Left kidney (tissue), 8 donors: ENCODE data around the gene FRG1. TPM values are rescaled to one million over a fixed set of nuclear protein-coding genes. Genes with fewer than 3 reads are reported as not detected.
"Not testable (repeated sequence)": the region's sequence is repeated elsewhere in the genome, so short reads cannot be mapped to it uniquely, and the experiment has no call there.

ENCODE experiments used
- DNase-seq: peaks from one replicate; pipeline ENCODE4 v3.0.0-alpha.2; 2013
- long read RNA-seq, 8 donors: transcript quantifications; one replicate each; lab custom pipeline, GENCODE V29; 2026
- polyA plus RNA-seq: library from polyadenylated mRNA; unstranded; fragments of 120-200 nt; gene quantifications from one replicate; pipeline ENCODE4 v1.2.1, GENCODE V29; 2013; ENCODE audit not compliant: insufficient read length

Gene FRG1
- polyA plus RNA-seq = 66.7 TPM
- long read RNA-seq, donor 1, transcript FRG1-201 (9 exons, 1,074 nt) = major isoform, 13 of 19 reads
- long read RNA-seq, donor 1, partial matches to known transcripts = 6 of 19 reads
- long read RNA-seq, donor 1, other reads (novel, unspliced or antisense) = 0 of 19 reads
- long read RNA-seq, donor 2, transcript FRG1-201 (9 exons, 1,074 nt) = major isoform, 7 of 21 reads
- long read RNA-seq, donor 2, partial matches to known transcripts = 14 of 21 reads
- long read RNA-seq, donor 2, other reads (novel, unspliced or antisense) = 0 of 21 reads
- long read RNA-seq, donor 3, transcript FRG1-201 (9 exons, 1,074 nt) = major isoform, 6 of 20 reads
- long read RNA-seq, donor 3, partial matches to known transcripts = 14 of 20 reads
- long read RNA-seq, donor 3, other reads (novel, unspliced or antisense) = 0 of 20 reads
- long read RNA-seq, donor 4, partial matches to known transcripts = 5 of 6 reads
- long read RNA-seq, donor 4, other reads (novel, unspliced or antisense) = 0 of 6 reads
- long read RNA-seq, donor 5, transcript FRG1-201 (9 exons, 1,074 nt) = major isoform, 36 of 49 reads
- long read RNA-seq, donor 5, partial matches to known transcripts = 13 of 49 reads
- long read RNA-seq, donor 5, other reads (novel, unspliced or antisense) = 0 of 49 reads
- long read RNA-seq, donor 6, transcript FRG1-201 (9 exons, 1,074 nt) = major isoform, 24 of 45 reads
- long read RNA-seq, donor 6, partial matches to known transcripts = 21 of 45 reads
- long read RNA-seq, donor 6, other reads (novel, unspliced or antisense) = 0 of 45 reads
- long read RNA-seq, donor 7, transcript FRG1-201 (9 exons, 1,074 nt) = major isoform, 20 of 60 reads
- long read RNA-seq, donor 7, partial matches to known transcripts = 40 of 60 reads
- long read RNA-seq, donor 7, other reads (novel, unspliced or antisense) = 0 of 60 reads
- long read RNA-seq, donor 8, transcript FRG1-201 (9 exons, 1,074 nt) = major isoform, 5 of 5 reads
- long read RNA-seq, donor 8, partial matches to known transcripts = 0 of 5 reads
- long read RNA-seq, donor 8, other reads (novel, unspliced or antisense) = 0 of 5 reads

DNA sequence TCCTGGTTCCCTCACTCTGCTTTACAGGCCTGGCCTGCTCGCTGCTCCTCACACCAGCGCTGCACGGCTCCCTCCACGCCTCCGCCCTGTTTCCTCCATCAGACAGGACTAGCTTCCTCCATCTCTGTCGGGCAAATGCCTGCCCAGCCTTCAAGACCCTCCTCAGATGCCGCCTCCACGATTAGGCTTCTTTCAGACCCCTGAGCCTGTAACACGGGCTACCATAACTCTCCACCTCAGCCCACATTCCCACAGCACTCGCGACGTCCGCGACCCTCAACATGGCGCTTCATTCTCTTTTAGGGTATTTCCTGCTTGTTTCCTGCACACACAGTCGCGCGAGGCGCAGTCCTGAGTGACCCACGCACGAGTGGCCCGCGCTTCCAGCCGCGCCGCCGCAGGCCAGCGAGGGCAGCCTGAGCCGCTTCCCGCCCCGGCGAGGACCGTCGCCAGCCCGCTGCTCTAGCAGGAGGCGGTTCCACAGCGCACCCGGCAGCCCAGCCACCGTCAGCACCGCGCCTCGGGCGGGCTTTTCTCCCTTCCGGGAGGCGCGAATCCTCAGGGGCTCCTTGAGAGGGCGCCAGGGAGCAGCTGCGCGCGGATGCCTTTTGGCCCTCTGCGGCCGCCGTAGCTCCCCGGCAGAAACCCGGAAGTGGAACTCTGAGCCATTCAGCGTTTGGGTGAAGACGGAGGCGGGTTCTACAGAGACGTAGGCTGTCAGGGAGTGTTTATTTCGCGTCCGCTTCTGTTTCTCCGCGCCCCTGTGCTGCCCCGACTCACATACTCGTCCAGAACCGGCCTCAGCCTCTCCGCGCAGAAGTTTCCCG is at the start of gene FRG1:
Gene FRG1, plus strand, starts transcription at position 695 of the 827 bp plus-strand sequence. CDS start 138 bp downstream, outside the sequence.
- peak; percentile 92 for DNase-seq

- no peak for DNase-seq
Observed at GRCh38 chr4:189897667-189898066, 43.0 kb upstream of the FRG1 start.

DNA sequence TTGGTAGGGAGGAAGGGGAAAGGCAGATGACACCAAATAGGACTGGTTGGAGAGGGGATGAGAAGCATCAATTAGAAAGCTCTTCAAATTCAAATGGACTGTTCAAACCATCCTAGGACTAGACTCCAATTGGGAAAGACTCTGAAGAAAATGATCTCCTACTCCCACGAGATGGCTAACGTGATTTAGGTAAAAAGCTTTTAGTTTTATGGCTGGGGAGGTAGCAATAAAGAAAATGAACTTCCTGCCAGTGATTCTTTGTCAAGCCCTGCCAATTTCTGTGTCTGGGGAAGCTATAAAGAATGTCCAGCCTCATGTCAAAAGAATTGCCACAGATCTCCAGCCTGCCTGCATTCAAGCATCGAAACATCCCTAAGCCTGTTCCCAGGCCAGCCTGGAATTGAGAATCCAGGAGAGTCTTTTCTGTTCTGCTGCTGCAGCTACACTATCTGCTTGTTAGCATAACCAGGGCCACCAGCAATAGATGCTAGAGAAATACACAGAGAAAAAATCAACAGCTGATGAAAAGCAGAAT is 41.1 kb upstream of the FRG1 start:
- DNase-seq = peak; percentile 18

GRCh38 chr4:189904420-189905027 is 36.1 kb upstream of the FRG1 start:
- DNase-seq = peak; percentile 69

GRCh38 chr4:189912170-189912569 is 28.5 kb upstream of the FRG1 start:
- no peak for DNase-seq

DNA sequence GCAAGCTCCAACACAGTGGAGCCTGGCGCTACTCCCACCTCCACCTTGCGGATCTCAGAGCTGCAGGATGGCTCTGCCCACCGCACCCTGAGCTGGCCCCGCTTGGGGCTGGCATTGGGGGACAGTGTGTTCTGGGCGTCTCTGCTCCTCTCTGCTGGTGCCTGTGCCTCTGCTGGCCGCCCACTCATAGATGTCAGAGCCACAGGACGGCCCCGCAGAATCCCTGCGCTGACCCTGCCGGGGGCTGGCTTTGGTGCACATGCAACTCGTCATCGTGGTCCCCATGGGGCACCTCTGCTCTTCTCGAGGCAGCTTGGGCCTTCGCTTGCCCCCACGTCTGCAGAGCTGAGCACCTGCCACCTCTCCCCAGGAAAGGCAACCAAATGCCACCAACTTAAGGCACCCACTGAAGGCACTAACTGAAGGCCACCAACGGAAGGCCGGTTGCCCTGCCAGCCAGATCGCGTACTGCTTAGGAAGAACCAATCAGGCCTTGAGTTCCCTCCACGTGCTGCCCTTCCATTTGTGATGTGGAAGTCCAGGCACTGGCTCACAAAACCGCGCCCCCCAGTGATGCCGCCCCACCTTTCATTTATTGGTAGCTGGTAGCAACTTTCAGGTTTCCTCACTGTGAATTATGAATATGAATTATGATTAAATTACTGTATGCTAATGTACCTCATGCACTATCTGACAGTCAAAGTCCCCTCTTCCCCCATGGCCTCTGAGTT is 23.3 kb upstream of the FRG1 start:
- no peak for DNase-seq

- DNase-seq = no peak
Observed at GRCh38 chr4:189921058-189921457, 19.6 kb upstream of the FRG1 start.

DNA sequence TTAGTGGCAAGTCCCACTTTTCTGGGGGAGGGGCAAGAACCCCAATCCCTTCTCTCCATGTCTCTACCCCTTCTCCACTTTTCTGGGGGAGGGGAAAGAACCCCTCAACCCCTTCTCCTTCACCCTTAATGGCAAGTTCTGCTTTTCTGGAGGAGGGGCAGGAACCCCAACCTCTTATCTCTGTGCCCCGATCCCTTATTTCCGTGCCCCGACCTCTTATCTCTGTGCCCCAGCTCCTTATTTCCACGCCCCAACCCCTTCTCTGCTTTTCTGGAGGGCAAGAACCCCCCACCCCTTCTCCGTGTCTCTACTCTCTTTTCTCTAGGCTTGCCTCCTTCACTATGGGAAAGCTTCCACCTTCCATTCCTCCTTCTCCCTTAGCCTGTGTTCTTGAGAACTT is 13.9 kb upstream of the FRG1 start:
- not testable (repeated sequence) for DNase-seq

DNA sequence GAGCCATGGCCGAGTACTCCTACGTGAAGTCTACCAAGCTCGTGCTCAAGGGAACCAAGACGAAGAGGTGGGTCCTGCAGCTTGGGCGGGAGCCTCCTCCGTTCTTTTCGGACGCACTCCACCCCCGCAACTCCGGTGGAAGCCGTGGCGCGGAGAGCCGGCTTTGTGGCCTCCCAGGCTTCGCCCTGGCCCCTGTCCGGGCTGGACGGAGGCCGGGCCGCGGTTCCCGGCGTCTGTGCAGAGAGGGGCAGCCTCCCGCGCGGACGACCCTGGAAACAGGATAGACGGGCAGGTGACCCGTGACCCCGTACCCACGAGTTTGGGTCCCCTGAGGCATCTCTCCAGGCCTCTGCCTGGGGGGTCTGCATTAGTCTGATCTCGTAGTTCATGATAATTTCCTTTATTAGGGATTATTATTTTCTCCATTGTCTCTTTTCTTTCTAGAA is 356 bp downstream of the FRG1 start:
- DNase-seq = no peak

GRCh38 chr4:189942412-189942811 is 1.7 kb downstream of the FRG1 start:
- not testable (repeated sequence) for DNase-seq

DNA sequence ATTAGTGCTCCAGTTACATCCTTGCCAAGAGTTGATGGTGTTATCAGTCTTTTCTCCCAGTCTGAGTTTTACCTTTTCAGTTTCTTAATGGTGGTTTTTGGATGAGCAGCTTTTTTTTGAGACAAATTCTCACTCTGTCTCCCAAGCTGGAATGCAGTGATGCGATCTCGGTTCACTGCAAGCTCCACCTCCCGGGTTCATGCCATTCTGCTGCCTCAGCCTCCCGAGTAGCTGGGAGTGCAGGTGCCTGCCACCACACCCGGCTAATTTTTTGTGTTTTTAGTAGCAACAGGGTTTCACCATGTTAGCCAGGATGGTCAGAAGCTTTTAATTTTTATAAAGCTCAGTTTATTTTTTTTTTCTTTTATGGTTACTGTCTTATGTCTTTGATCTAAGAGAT is 3.4 kb downstream of the FRG1 start:
- DNase-seq = not testable (repeated sequence)

- not testable (repeated sequence) for DNase-seq
Observed at GRCh38 chr4:189946906-189947305, 6.2 kb downstream of the FRG1 start.

- not testable (repeated sequence) for DNase-seq
Observed at GRCh38 chr4:189948486-189948885, 7.8 kb downstream of the FRG1 start.

DNA sequence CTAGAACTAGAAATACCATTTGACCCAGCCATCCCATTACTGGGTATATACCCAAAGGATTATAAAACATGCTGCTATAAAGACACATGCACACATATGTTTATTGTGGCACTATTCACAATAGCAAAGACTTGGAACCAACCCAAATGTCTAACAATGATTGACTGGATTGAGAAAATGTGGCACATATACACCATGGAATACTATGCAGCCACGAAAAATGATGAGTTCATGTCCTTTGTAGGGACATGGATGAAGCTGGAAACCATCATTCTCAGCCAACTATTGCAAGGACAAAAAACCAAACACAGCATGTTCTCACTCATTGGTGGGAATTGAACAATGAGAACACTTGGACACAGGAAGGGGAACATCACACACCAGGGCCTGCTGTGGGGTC is 28.6 kb downstream of the FRG1 start:
- not testable (repeated sequence) for DNase-seq

DNA sequence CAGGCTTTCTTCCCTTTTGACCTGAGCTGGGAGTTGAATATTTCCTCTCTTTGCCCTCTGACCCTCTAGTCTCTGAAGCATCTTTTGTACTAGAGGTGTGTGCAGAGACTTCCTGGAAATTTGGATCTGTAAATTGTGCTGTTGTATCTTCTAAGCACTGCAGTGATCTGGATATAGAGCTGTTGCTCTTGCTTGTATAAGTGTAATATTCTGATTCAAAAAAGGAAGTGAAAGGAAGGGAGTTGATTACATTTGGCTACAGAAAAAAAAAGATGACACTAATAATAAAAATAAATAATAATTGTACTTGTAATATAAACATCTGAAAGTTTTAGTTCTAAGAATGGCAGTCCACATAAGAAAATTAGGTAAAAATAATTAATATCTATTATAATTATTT is 33.0 kb downstream of the FRG1 start:
- no peak for DNase-seq

DNA sequence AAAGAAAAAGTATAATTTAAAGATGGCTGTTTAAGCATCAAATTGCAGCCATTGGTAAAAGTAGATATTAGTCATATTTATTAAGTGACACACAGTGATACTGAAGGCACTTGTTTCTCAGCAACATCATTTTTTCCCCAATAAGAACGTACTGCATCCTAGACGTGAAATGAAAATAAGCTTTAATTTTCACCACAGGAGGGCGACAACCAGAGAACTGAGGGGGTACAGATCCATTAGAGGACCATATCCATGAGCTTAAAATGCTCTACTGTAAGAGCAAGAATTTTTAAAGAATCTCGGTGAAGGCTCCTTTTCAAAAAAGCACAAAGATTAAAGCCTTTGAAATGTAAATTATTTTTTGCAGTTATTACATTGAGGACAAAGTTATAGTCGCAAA is 33.4 kb downstream of the FRG1 start:
- no peak for DNase-seq

GRCh38 chr4:189979196-189980047 is 38.8 kb downstream of the FRG1 start:
- no peak for DNase-seq

DNA sequence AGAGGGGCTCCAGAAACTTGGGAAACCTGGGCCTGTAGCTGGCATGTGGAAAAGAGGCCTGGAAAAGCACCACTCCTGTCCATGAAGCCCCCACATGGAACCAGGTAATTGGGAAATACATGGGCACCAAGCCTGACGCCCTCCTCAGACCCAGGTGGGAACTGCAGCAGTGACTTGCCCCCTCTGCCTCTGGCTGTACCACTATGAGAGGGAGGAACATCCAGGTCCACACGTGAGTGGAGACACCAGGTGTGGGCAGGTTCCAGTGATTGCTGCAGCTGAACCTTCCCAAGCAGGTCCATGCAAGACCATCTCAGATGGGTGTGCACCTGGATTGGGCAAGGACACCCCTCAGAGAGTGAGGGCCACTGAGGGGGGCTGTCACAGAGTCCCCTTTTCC is 39.6 kb downstream of the FRG1 start:
- DNase-seq = not testable (repeated sequence)

DNA sequence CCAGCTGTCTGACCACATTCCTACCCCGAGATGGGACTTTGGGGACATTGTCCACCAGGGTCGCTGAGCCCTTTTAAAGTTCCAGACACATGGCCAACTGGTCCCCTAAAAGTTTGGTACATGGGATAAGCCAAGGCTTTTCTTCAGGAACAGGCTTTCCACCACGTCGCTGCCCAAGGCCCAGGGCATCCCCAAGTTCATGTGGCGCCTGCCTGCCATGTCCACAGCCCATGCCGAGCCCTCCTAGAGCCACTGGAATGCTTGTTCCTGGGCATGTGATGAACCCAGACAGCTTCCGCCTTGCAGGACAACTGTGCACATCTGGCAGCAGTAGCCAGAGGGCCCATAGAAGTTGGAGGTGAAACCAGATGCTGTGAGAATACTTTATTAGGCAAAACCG is 41.3 kb downstream of the FRG1 start:
- DNase-seq = no peak
